ENCODE results near the gene CRLF1.

Gene CRLF1

GRCh38 chr19:18557411-18558201 is 49.0 kb downstream of the CRLF1 start, which contains the start of gene KXD1:
KXD1 (plus strand) TSS chr19:18557870; CDS start chr19:18562057, 4,187 bp downstream.
- DNase-seq (ENCODE audit: insufficient read length, low spot score) = peak; percentile 96
- TF ChIP-seq POLR2A (IDR thresholded peaks at IDR 0.05; ENCODE audit: low read depth, low read length) = peak; percentile 44; the same call in 1 of the 2 replicates
- peak; percentile 88 for FAIRE-seq

- TF ChIP-seq POLR2A (IDR thresholded peaks at IDR 0.05; ENCODE audit: low read depth, low read length) = no peak
- no peak for FAIRE-seq
- DNase-seq (ENCODE audit: insufficient read length, low spot score) = no peak
These were observed 55.0 kb downstream of the CRLF1 start for GRCh38 chr19:18551631-18552030.

GRCh38 chr19:18543814-18544475 is 62.7 kb downstream of the CRLF1 start:
- DNase-seq (ENCODE audit: insufficient read length, low spot score) (peak; percentile 78), FAIRE-seq (peak; percentile 30)
- TF ChIP-seq POLR2A (IDR thresholded peaks at IDR 0.05; ENCODE audit: low read depth, low read length) = no peak
